H1 (cell line): ENCODE data around the gene THADA. TPM values are rescaled to one million over a fixed set of nuclear protein-coding genes. Genes with fewer than 3 reads are reported as not detected.

Experiments used
- CTCF ChIA-PET: fragments of 300-600 bp; sonication (Branson Sonifier 250); formaldehyde crosslinking; loops from one replicate; lab custom pipeline; 2021; ENCODE audit not compliant: partially characterized antibody; lab: Charles Lee
- POLR2A ChIA-PET: fragments of 300-600 bp; sonication (Branson Sonifier 250); formaldehyde crosslinking; loops from one replicate; lab custom pipeline; 2021; ENCODE audit warnings: inconsistent platforms; ENCODE audit not compliant: partially characterized antibody; lab: Charles Lee
- DNase-seq, 2 experiments: peaks; one replicate each; pipeline versions ENCODE4 v3.0.0 to v3.0.0-alpha.2; 2010 to 2022; ENCODE audit warnings: low spot score in 2 of 2, low read depth in 1 of 2, mixed read lengths in 1 of 2
- FAIRE-seq: peaks from 2 replicates; lab custom pipeline; 2011; peaks lifted over from hg19 to GRCh38; lab: Jason Lieb, UNC
- H2AFZ ChIP-seq: 2 replicates; pipeline ENCODE4 v1.8.1; 2012; ENCODE audit warnings: low read length, inconsistent platforms
- H2AK5ac ChIP-seq: 2 replicates; pipeline ENCODE4 v1.6.1; 2013; ENCODE audit warnings: low read depth, low read length
- H2BK120ac ChIP-seq: replicated peaks from 2 replicates; pipeline ENCODE3; 2013; ENCODE audit warnings: low read depth, low read length, inconsistent platforms
- H2BK12ac ChIP-seq: 2 replicates; pipeline ENCODE4 v1.6.1; 2013; ENCODE audit warnings: low read depth, low read length
- H2BK15ac ChIP-seq: 2 replicates; pipeline ENCODE4 v1.6.1; 2013; ENCODE audit warnings: low read length
- H2BK20ac ChIP-seq: 2 replicates; pipeline ENCODE4 v1.6.1; 2013; ENCODE audit warnings: low read length
- H2BK5ac ChIP-seq: 2 replicates; pipeline ENCODE4 v1.6.1; 2013; ENCODE audit warnings: low read depth, low read length
- H3K14ac ChIP-seq: 2 replicates; pipeline ENCODE4 v1.6.1; 2013; ENCODE audit warnings: inconsistent platforms; ENCODE audit not compliant: insufficient read length
- H3K18ac ChIP-seq: 2 replicates; pipeline ENCODE4 v1.6.1; 2013; ENCODE audit warnings: low read length; ENCODE audit errors: extremely low read depth
- H3K23ac ChIP-seq: 2 replicates; pipeline ENCODE4 v1.6.1; 2013; ENCODE audit warnings: inconsistent platforms; ENCODE audit not compliant: insufficient read length
- H3K23me2 ChIP-seq: 2 replicates; pipeline ENCODE4 v1.6.1; 2013; ENCODE audit warnings: low read depth, low read length
- H3K27ac ChIP-seq: 2 replicates; pipeline ENCODE4 v1.6.1; 2011; ENCODE audit warnings: low read depth, low read length, inconsistent platforms
- H3K27me3 ChIP-seq, 4 experiments: replicated peaks in 1 of 4; 1 replicate in 1 of 4; 2 replicates in 3 of 4; pipeline versions ENCODE4 v1.6.1 to v1.8.1; 2011 to 2013; ENCODE audit warnings: low read length in 3 of 4, mild to moderate bottlenecking in 3 of 4, inconsistent platforms in 2 of 4, mixed read lengths in 2 of 4, moderate library complexity in 1 of 4; ENCODE audit not compliant: control insufficient read depth in 3 of 4, insufficient read depth in 3 of 4; ENCODE audit errors: extremely low read depth in 1 of 4
- H3K36me3 ChIP-seq, 4 experiments: 2 replicates each; pipeline versions ENCODE4 v1.6.1 to v1.8.1; 2011 to 2013; ENCODE audit warnings: mild to moderate bottlenecking in 4 of 4, low read length in 3 of 4, moderate library complexity in 2 of 4, control low read depth in 1 of 4, inconsistent platforms in 1 of 4; ENCODE audit not compliant: insufficient read depth in 4 of 4, control insufficient read depth in 2 of 4
- H3K4ac ChIP-seq: replicated peaks from 2 replicates; pipeline ENCODE3; 2013; ENCODE audit warnings: low read length, low read depth, mixed read lengths, inconsistent platforms; ENCODE audit not compliant: insufficient read length
- H3K4me1 ChIP-seq, 4 experiments: replicated peaks in 1 of 4; 1 replicate in 1 of 4; 2 replicates in 3 of 4; pipeline versions ENCODE4 v1.6.1 to v1.8.1; 2011 to 2013; ENCODE audit warnings: low read length in 3 of 4, inconsistent platforms in 2 of 4, mixed read lengths in 1 of 4; ENCODE audit not compliant: insufficient read depth in 4 of 4, control insufficient read depth in 3 of 4
- H3K4me2 ChIP-seq, 2 experiments: 2 replicates each; pipeline versions ENCODE4 v1.6.1 to v1.8.1; 2011 to 2013; ENCODE audit warnings: low read depth in 2 of 2, low read length in 2 of 2, control low read depth in 1 of 2, inconsistent platforms in 1 of 2, mild to moderate bottlenecking in 1 of 2; ENCODE audit not compliant: insufficient read depth in 1 of 2
- H3K4me3 ChIP-seq, 4 experiments: fragments of 200-600, 300-600 bp in 1 of 4; sonication (generic), shearing (Covaris generic), sonication (Bioruptor Twin) in 1 of 4; 2 replicates each; pipeline versions ENCODE4 v1.5.1 to v1.8.1; 2011 to 2016; ENCODE audit warnings: low read length in 4 of 4, low read depth in 3 of 4, control low read depth in 2 of 4, inconsistent platforms in 2 of 4, mild to moderate bottlenecking in 2 of 4, mixed read lengths in 1 of 4, moderate library complexity in 1 of 4; ENCODE audit not compliant: insufficient read depth in 2 of 4; ENCODE audit errors: extremely low read depth in 1 of 4
- H3K56ac ChIP-seq: replicated peaks from 2 replicates; pipeline ENCODE3; 2013; ENCODE audit warnings: low read depth, mild to moderate bottlenecking, mixed read lengths, low read length, inconsistent platforms; ENCODE audit not compliant: insufficient read length
- H3K79me1 ChIP-seq: 2 replicates; pipeline ENCODE4 v1.6.1; 2013; ENCODE audit warnings: low read depth, low read length, control low read depth
- H3K79me2 ChIP-seq, 2 experiments: 2 replicates each; pipeline versions ENCODE4 v1.6.1 to v1.8.1; 2012 to 2013; ENCODE audit warnings: low read length in 2 of 2, mild to moderate bottlenecking in 2 of 2, inconsistent platforms in 1 of 2; ENCODE audit not compliant: insufficient read depth in 2 of 2, control insufficient read depth in 1 of 2
- H3K9ac ChIP-seq, 4 experiments: replicated peaks in 1 of 4; 1 replicate in 1 of 4; 2 replicates in 3 of 4; pipeline versions ENCODE4 v1.6.1 to v1.8.1; 2011 to 2013; ENCODE audit warnings: low read depth in 3 of 4, low read length in 3 of 4, control low read depth in 2 of 4, mild to moderate bottlenecking in 2 of 4, moderate library complexity in 2 of 4, inconsistent platforms in 1 of 4; ENCODE audit errors: extremely low read depth in 1 of 4
- H3K9me3 ChIP-seq, 2 experiments: 2 replicates each; pipeline versions ENCODE4 v1.6.1 to v1.8.1; 2012 to 2013; ENCODE audit warnings: mild to moderate bottlenecking in 2 of 2, moderate library complexity in 2 of 2, control low read depth in 1 of 2, inconsistent platforms in 1 of 2, low read depth in 1 of 2, low read length in 1 of 2, mixed read lengths in 1 of 2; ENCODE audit not compliant: insufficient read depth in 2 of 2
- H4K20me1 ChIP-seq, 2 experiments: replicated peaks in 1 of 2; 2 replicates each; pipeline versions ENCODE3 to v1.8.1; 2011 to 2013; ENCODE audit warnings: inconsistent platforms in 2 of 2, low read length in 2 of 2, mild to moderate bottlenecking in 1 of 2; ENCODE audit not compliant: insufficient read depth in 2 of 2, control insufficient read depth in 1 of 2
- H4K5ac ChIP-seq: 2 replicates; pipeline ENCODE4 v1.6.1; 2013; ENCODE audit warnings: low read length, low read depth, mixed read lengths, inconsistent platforms; ENCODE audit not compliant: insufficient read length
- H4K8ac ChIP-seq: 2 replicates; pipeline ENCODE4 v1.8.0; 2013; ENCODE audit warnings: mild to moderate bottlenecking, moderate library complexity, low read length, inconsistent platforms; ENCODE audit not compliant: insufficient read depth; ENCODE audit errors: extremely low read depth
- H4K91ac ChIP-seq: replicated peaks from 2 replicates; pipeline ENCODE3; 2013; ENCODE audit warnings: low read length, mixed read lengths, inconsistent platforms; ENCODE audit not compliant: insufficient read length
- BCL11A ChIP-seq, 2 experiments: IDR thresholded peaks; one replicate each; pipeline ENCODE4 v1.6.1; 2011; ENCODE audit warnings: low read depth in 2 of 2, low read length in 2 of 2, mild to moderate bottlenecking in 2 of 2
- POLR2AphosphoS5 ChIP-seq: IDR thresholded peaks from 2 replicates; pipeline ENCODE4 v1.6.1; 2011; ENCODE audit warnings: low read depth, low read length
- RFX5 ChIP-seq: IDR thresholded peaks from 2 replicates; pipeline ENCODE4 v1.6.1; 2011; ENCODE audit warnings: low read depth, low read length, improper control_type of control experiment, borderline replicate concordance
- SUZ12 ChIP-seq: fragments of 200-600 bp; sonication (generic); IDR thresholded peaks from 2 replicates; pipeline ENCODE4 v1.6.1; 2012; ENCODE audit warnings: mild to moderate bottlenecking, inconsistent platforms, low read length, moderate library complexity, mixed read lengths
- WGBS, 2 experiments: shearing (Covaris generic) in 1 of 2; methylation state at CpG; one replicate each; pipeline versions ENCODE4 v1.1.6 to v1.1.7; 2013 to 2015; ENCODE audit warnings: low lambda C conversion rate in 2 of 2, mixed read lengths in 2 of 2, inconsistent platforms in 1 of 2, low coverage in 1 of 2, missing lambda C conversion rate in 1 of 2; ENCODE audit not compliant: insufficient replicate concordance in 2 of 2, insufficient coverage in 1 of 2, insufficient read length in 1 of 2; ENCODE audit errors: extremely low coverage in 1 of 2, missing lambda C conversion rate in 1 of 2; 5-methylcytosine and 5-hydroxymethylcytosine counted together
- polyA plus RNA-seq, 7 experiments: library from polyadenylated mRNA; depleted of rRNA in 3 of 7; stranded (reverse) in 5 of 7; unstranded in 2 of 7; fragments of >200 nt in 5 of 7; fragments of 200-250 nt in 2 of 7; gene quantifications; 1 replicate in 5 of 7; 2 replicates in 1 of 7; 4 replicates in 1 of 7; pipeline versions ENCODE4 v1.2.1 to v1.2.3, GENCODE V29; 2011 to 2013; ENCODE audit warnings: missing spikeins in 2 of 7, mixed read lengths in 2 of 7
- total RNA-seq: library from RNA; stranded (reverse); fragmentation: NEBNext Ultra II Directional; extraction: Animal tissue kit (Norgen Biotek cat#: 25700); gene quantifications from 2 replicates; pipeline ENCODE4 v1.2.1, GENCODE V29; 2021

Gene THADA
- total and polyA plus RNA-seq, 2 of the 8 experiments (the other 6 are each of a cell fraction or from before 2014, with no cell fraction given) = 22.4 to 26.8 TPM

DNA sequence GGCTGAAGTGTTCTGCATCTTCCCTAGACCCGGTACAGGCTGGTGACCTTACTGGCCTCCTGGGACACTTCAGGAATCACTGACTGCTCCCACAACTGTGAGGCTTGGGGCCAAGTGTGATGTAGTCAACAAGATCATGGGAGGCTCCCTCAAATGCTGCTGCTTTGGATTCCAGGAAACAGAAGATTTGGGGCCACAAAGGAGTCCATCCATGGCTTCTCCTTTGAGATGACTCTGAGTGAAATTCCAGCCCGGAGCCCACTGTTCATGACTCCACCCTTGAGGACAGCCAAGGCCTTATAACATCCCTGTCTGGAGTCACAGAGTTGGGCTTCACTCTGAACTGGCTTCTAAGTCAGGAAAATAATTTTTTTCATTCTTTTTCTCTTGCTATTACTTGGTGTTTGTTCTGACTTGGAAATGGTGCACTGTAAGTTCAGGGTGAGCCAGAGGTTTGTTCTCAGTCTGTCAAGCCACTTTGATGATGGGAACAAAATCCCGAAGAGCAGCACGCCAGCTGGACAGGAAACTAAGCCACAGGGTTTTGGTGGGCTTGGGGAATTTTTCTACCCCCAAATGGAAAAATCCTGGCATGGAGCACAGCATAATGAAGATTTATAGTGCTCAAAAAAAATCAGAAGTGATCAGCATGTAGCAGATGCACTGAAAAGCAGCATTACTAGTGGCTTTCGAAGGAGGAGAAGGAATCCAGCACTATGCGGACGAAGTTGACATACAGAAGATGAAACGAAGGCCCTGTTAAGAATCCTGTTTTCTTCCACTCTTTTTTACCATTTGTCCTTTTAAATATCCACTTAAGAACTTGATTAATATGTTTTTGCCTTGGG lies 271.4 kb downstream of the THADA start:
- Histone ChIP-seq H3K4me3 (no peak overlapping the region), H4K5ac (no peak overlapping the region), H3K56ac (no peak overlapping the region), H2BK5ac (no peak overlapping the region), H3K14ac (no peak overlapping the region), H3K27me3 (no peaks in the 10 kb centered on the region), H2BK20ac (no peak overlapping the region), H3K4me2 (no peak overlapping the region), H3K9ac (no peak overlapping the region), H3K79me2 (no peaks in the 10 kb centered on the region), H3K4ac (no peak overlapping the region), H2BK15ac (no peak overlapping the region), H4K91ac (no peak overlapping the region), H4K8ac (no peak overlapping the region), H3K9me3 (no peaks in the 10 kb centered on the region), H3K18ac (no peak overlapping the region), H3K4me1 (no peaks in the 10 kb centered on the region), H3K27ac (no peak overlapping the region), H3K79me1 (no peaks in the 10 kb centered on the region), H3K23ac (no peak overlapping the region), H2AFZ (no peak overlapping the region), H3K23me2 (no peaks in the 10 kb centered on the region), H2BK120ac (no peak overlapping the region), H3K36me3 (peaks cover 0 to 2% (median 0%) of the 10 kb centered on the region in 4 experiments; a peak in 1 of 8 replicates), H4K20me1 (no peaks in the 10 kb centered on the region), H2AK5ac (no peak overlapping the region), H2BK12ac (no peak overlapping the region)
- ChIA-PET POLR2A (no interaction called here), CTCF (no interaction called here)
- TF ChIP-seq POLR2AphosphoS5 = no peak
- no peak for TF ChIP-seq RFX5
- TF ChIP-seq SUZ12 = no peak
- no peak for TF ChIP-seq BCL11A (IDR thresholded peaks at IDR 0.05; ENCODE audit: low read depth in 2 of 2, low read length in 2 of 2)
- DNase-seq (no peak), FAIRE-seq (no peak)
- WGBS, 2 experiments = 92% methylated on average over 8 of the region's 8 CpGs; no CpG with 5 or more reads in 1 of the 2 experiments
